Neuron (in vitro differentiated cells): ENCODE results near the gene DAAM2.

Experiments used
- H2AFZ ChIP-seq: one replicate; pipeline ENCODE4 v1.6.1; 2013; ENCODE audit warnings: low read depth, mild to moderate bottlenecking, inconsistent platforms, low read length, moderate library complexity
- H3K27me3 ChIP-seq: one replicate; pipeline ENCODE4 v1.6.1; 2013; ENCODE audit warnings: low read length; ENCODE audit not compliant: insufficient read depth
- H3K36me3 ChIP-seq: one replicate; pipeline ENCODE4 v1.6.1; 2013; ENCODE audit warnings: low read length; ENCODE audit not compliant: insufficient read depth
- H3K4me1 ChIP-seq: one replicate; pipeline ENCODE4 v1.6.1; 2013; ENCODE audit warnings: low read length; ENCODE audit not compliant: insufficient read depth
- H3K4me3 ChIP-seq: 2 replicates; pipeline ENCODE4 v1.5.1; 2013; ENCODE audit warnings: mild to moderate bottlenecking, low read length, moderate library complexity
- H3K9me3 ChIP-seq: one replicate; pipeline ENCODE4 v1.6.1; 2013; ENCODE audit warnings: low read length

DAAM2 gene

DNA sequence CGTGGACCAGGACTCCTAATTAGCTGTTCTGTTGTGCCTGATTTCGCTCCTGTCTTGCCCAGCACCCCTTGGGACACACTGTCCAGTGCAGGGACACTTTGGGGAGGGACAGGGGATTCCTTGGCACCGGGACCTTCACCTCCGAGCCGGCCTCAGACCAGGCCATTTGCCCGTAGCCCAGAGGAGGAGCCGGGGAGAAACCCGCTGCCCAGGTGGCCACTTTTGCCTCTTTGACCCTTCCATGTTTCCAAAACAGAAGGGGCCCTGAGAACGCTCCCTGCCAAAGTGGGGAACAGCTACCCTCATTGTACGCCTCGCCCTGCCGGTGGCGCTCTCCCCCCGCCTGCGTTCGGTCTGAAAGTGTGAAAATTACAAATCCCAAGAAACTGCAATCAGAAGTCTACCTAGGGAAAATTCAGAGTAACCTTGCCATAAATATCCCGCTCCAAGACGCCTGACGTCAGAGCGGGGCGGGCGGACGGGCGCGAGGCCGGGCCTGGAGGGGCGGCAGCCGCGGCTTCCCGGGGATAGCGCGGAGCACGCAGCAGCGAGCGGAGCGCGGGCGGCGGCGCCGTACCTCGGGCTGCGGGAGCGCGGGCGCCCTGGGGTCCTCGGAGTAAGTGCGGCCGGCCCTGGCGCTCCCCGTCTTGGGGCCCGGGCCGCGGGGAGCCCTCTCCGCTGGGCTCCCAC lies at the start of gene DAAM2:
DAAM2 (plus strand) TSS at position 527 of the 690 bp plus-strand sequence. CDS start 63,927 bp downstream, outside the sequence.
- H3K9me3 ChIP-seq, result no peaks in the 10 kb centered on the region
- peaks cover 46% of the 10 kb centered on the region for H3K27me3 ChIP-seq
- H3K36me3 ChIP-seq, result no peaks in the 10 kb centered on the region
- no peaks in the 10 kb centered on the region for H3K4me1 ChIP-seq
- H3K4me3 ChIP-seq, result peak within 1 kb of the TSS; percentile 37
- H2AFZ ChIP-seq, result peak within 1 kb of the TSS; percentile 80

DNA sequence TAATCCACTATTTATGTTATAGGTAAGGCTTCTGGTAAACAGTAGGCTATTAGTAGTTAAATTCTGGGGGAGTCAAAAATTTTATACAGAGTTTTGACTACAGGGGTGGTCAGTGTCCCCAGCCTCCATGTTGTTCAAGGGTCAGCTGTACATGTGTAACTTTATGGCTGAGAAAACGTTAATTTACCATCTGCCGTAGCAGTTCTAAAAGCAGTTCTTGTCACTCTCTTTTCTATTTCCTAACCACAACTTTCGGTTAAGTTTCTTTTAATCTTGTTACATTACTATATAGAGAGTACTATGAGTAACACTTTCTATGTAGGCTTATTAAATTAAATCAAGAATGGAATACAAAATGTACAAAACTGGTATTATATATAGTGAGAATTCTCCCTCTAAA lies 45.4 kb upstream of the DAAM2 start:
- no peaks in the 10 kb centered on the region for H3K9me3 ChIP-seq
- H3K36me3 ChIP-seq, result no peaks in the 10 kb centered on the region
- no peak overlapping the region for H2AFZ ChIP-seq

GRCh38 chr6:39752835-39753724 lies 39.1 kb upstream of the DAAM2 start:
- H3K27me3 ChIP-seq, result no peaks in the 10 kb centered on the region
- no peaks in the 10 kb centered on the region for H3K36me3 ChIP-seq
- H2AFZ ChIP-seq, result no peak overlapping the region
- no peaks in the 10 kb centered on the region for H3K4me1 ChIP-seq
- no peak overlapping the region for H3K4me3 ChIP-seq
- H3K9me3 ChIP-seq, result no peaks in the 10 kb centered on the region

More for the DNA sequence above, 45.4 kb upstream of the DAAM2 start:
- Histone ChIP-seq H3K4me1 (no peaks in the 10 kb centered on the region), H3K4me3 (no peak overlapping the region), H3K27me3 (no peaks in the 10 kb centered on the region)

GRCh38 chr6:39753725-39754045 lies 38.5 kb upstream of the DAAM2 start:
- Histone ChIP-seq H3K36me3 (no peaks in the 10 kb centered on the region), H3K9me3 (no peaks in the 10 kb centered on the region), H3K4me1 (no peaks in the 10 kb centered on the region), H3K27me3 (no peaks in the 10 kb centered on the region), H2AFZ (no peak overlapping the region), H3K4me3 (no peak overlapping the region)

GRCh38 chr6:39754514-39755115 lies 37.6 kb upstream of the DAAM2 start:
- H3K9me3 ChIP-seq, result no peaks in the 10 kb centered on the region
- H3K4me1 ChIP-seq, result no peaks in the 10 kb centered on the region
- no peak overlapping the region for H2AFZ ChIP-seq
- H3K36me3 ChIP-seq, result no peaks in the 10 kb centered on the region
- no peak overlapping the region for H3K4me3 ChIP-seq
- no peaks in the 10 kb centered on the region for H3K27me3 ChIP-seq

DNA sequence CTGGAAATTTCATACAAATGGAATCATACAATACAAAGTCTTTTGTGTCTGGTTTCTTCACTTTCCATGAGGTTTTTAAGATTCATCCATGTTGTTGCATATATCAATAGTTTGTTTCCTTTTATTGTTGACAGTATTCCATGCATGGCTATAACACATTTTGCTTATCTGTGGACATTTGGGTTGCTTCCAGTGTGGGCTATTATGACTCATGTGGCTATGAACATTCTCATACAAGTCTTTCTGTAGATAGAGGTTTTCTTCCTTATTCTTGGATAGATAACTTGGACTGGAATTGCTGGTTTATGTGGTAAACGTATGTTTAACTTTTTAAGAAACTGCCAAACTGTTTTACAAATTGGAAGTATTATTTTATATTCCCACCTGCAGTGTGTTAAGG lies 36.9 kb upstream of the DAAM2 start:
- Histone ChIP-seq H3K36me3 (no peaks in the 10 kb centered on the region), H3K27me3 (no peaks in the 10 kb centered on the region), H3K4me3 (no peak overlapping the region), H3K9me3 (no peaks in the 10 kb centered on the region), H3K4me1 (no peaks in the 10 kb centered on the region), H2AFZ (no peak overlapping the region)

DNA sequence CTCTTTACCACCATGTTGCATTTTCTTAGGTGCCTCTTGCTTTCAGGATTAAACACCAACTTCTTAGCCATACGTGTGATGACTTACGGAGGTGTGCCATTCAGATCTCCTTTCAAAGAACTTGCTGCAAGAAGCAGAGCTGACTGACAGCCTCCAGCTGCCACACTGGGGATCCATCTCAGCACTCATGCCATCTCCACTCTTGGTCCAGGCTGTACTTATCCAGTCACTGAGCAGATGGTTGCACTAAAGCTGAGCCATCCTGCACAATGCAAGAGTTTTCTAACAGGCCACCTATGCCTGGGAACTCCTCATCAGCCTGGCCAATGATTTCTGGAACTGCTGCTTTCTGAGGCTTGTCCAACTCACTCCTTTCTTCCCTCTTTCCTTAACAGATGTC lies 35.6 kb upstream of the DAAM2 start:
- no peaks in the 10 kb centered on the region for H3K36me3 ChIP-seq
- no peak overlapping the region for H3K4me3 ChIP-seq
- H3K4me1 ChIP-seq, result no peaks in the 10 kb centered on the region
- no peaks in the 10 kb centered on the region for H3K27me3 ChIP-seq
- H2AFZ ChIP-seq, result no peak overlapping the region
- no peaks in the 10 kb centered on the region for H3K9me3 ChIP-seq

- H3K9me3 ChIP-seq, result no peaks in the 10 kb centered on the region
- H3K27me3 ChIP-seq, result no peaks in the 10 kb centered on the region
- no peaks in the 10 kb centered on the region for H3K4me1 ChIP-seq
- H2AFZ ChIP-seq, result no peak overlapping the region
- no peaks in the 10 kb centered on the region for H3K36me3 ChIP-seq
- H3K4me3 ChIP-seq, result no peak overlapping the region
Measured at GRCh38 chr6:39758905-39759605, 33.1 kb upstream of the DAAM2 start.

DNA sequence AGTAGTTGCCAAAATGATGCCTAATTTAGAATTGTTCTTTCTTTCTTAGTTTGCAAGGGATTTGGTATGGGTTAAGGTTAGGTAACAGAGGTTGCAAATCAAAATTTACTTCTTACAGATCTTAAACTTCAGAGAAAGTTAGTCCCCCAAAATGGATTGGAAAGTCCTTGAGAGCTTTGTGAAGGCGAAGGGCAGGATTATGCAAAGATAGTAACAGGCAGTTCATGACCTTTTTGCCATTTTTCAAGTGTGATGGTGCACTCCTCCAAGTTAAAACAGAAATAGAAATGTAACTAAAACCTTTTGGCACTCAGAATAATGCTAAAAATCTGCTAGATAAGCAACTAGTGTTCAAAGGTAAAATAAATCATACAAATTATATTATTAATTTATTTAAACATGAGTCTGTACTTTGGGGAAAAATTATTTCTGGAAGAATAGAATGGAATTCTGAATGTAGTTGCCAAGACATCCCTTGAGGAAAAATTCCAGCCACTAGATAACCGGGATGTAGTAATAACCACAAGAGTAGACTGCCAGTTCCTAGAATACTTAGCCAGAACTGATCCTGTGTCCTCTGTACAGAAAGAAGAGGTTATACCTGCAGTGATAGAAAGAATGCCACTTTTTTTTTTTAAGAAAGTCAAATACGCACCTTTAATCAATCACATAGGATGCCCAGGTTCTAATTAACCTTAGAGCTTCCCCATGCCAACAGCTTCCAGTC lies 31.8 kb upstream of the DAAM2 start:
- H3K4me3 ChIP-seq, result no peak overlapping the region
- H3K27me3 ChIP-seq, result no peaks in the 10 kb centered on the region
- no peaks in the 10 kb centered on the region for H3K4me1 ChIP-seq
- no peaks in the 10 kb centered on the region for H3K36me3 ChIP-seq
- H2AFZ ChIP-seq, result no peak overlapping the region
- H3K9me3 ChIP-seq, result no peaks in the 10 kb centered on the region

GRCh38 chr6:39765508-39766065 lies 26.6 kb upstream of the DAAM2 start:
- Histone ChIP-seq H2AFZ (no peak overlapping the region), H3K36me3 (no peaks in the 10 kb centered on the region), H3K4me1 (no peaks in the 10 kb centered on the region), H3K27me3 (peaks cover 2% of the 10 kb centered on the region), H3K4me3 (no peak overlapping the region), H3K9me3 (no peaks in the 10 kb centered on the region)

DNA sequence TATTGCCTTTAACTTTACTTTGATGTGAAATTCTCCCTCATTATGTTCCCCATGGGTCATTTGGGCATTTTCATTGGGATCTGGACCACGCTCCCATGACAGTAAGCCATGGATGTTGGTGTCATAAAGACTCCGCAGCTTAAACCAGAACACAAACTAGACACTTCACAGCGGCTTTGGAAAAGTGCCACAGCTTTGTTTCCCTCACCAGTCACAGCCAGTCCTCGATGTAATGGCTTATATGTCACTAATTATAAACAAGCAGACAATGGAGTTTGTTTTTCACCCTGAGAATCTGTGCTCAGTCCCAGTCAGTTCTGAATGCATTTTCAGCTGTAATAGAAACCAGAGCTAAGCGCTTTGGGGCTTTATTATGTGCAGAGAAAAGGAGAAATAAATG lies 23.2 kb upstream of the DAAM2 start:
- H3K4me3 ChIP-seq, result no peak overlapping the region
- H3K9me3 ChIP-seq, result no peaks in the 10 kb centered on the region
- no peaks in the 10 kb centered on the region for H3K36me3 ChIP-seq
- H2AFZ ChIP-seq, result no peak overlapping the region
- H3K27me3 ChIP-seq, result peaks cover 2% of the 10 kb centered on the region
- no peaks in the 10 kb centered on the region for H3K4me1 ChIP-seq

- no peaks in the 10 kb centered on the region for H3K9me3 ChIP-seq
- H3K4me3 ChIP-seq, result no peak overlapping the region
- no peaks in the 10 kb centered on the region for H3K36me3 ChIP-seq
- no peak overlapping the region for H2AFZ ChIP-seq
- H3K27me3 ChIP-seq, result peaks cover 2% of the 10 kb centered on the region
- no peaks in the 10 kb centered on the region for H3K4me1 ChIP-seq
Measured at GRCh38 chr6:39770446-39770845, 21.7 kb upstream of the DAAM2 start.
